NCI-H1417 treated with DMSO at 0.1 percent for 48 hours (cell line): Measurements from ENCODE around the gene RAB3C.
"Not testable (repeated sequence)": the region's sequence is repeated elsewhere in the genome, so short reads cannot be mapped to it uniquely, and the experiment has no call there.

Experiments
- DNase-seq: peaks from one replicate; lab custom pipeline; 2025; lab: John Stamatoyannopoulos, UW

RAB3C gene

GRCh38 chr5:58582803-58583491 lies at the start of gene RAB3C:
TSS of gene RAB3C (plus strand) at chr5:58583075. CDS start at chr5:58583209, 134 bp downstream.
- DNase-seq = peak; percentile 45

- not testable (repeated sequence) for DNase-seq
Observed at GRCh38 chr5:58541935-58542334, 40.9 kb upstream of the RAB3C start.

GRCh38 chr5:58542709-58543108 lies 40.2 kb upstream of the RAB3C start:
- peak; percentile 0 for DNase-seq

- no peak for DNase-seq
Observed at GRCh38 chr5:58543723-58544122, 39.2 kb upstream of the RAB3C start.

- DNase-seq = no peak
Observed at GRCh38 chr5:58544195-58544594, 38.7 kb upstream of the RAB3C start.

GRCh38 chr5:58544926-58545325 lies 37.9 kb upstream of the RAB3C start:
- no peak for DNase-seq

- DNase-seq = no peak
Observed at GRCh38 chr5:58545912-58546311, 37.0 kb upstream of the RAB3C start.

GRCh38 chr5:58548068-58548467 lies 34.8 kb upstream of the RAB3C start:
- DNase-seq = no peak

- no peak for DNase-seq
Observed at GRCh38 chr5:58551492-58551891, 31.4 kb upstream of the RAB3C start.

- peak; percentile 0 for DNase-seq
Observed at GRCh38 chr5:58557665-58558338, 25.1 kb upstream of the RAB3C start.

- DNase-seq = not testable (repeated sequence)
Observed at GRCh38 chr5:58563016-58563700, 19.7 kb upstream of the RAB3C start.

- not testable (repeated sequence) for DNase-seq
Observed at GRCh38 chr5:58564043-58564832, 18.6 kb upstream of the RAB3C start.

- no peak for DNase-seq
Observed at GRCh38 chr5:58565033-58565432, 17.8 kb upstream of the RAB3C start.

- no peak for DNase-seq
Observed at GRCh38 chr5:58571501-58571900, 11.4 kb upstream of the RAB3C start.

- DNase-seq = not testable (repeated sequence)
Observed at GRCh38 chr5:58572973-58573372, 9.9 kb upstream of the RAB3C start.

- DNase-seq = no peak
Observed at GRCh38 chr5:58579781-58580180, 3.1 kb upstream of the RAB3C start.

GRCh38 chr5:58582019-58582802 lies 664 bp upstream of the RAB3C start:
- peak; percentile 5 for DNase-seq

- DNase-seq = no peak
Observed at GRCh38 chr5:58595952-58596351, 13.1 kb downstream of the RAB3C start.

- DNase-seq = no peak
Observed at GRCh38 chr5:58598440-58598839, 15.6 kb downstream of the RAB3C start.

GRCh38 chr5:58599217-58599616 lies 16.3 kb downstream of the RAB3C start:
- DNase-seq = no peak

- DNase-seq = not testable (repeated sequence)
Observed at GRCh38 chr5:58600613-58601012, 17.7 kb downstream of the RAB3C start.
